Measurements from ENCODE around the gene SGK1. TPM values are rescaled to one million over a fixed set of nuclear protein-coding genes. Genes with fewer than 3 reads are reported as not detected.

SGK1 gene
- total RNA-seq, 2 donors from 2014 or later: 67.3 to 97.5 TPM

- ATAC-seq (ENCODE audit: insufficient number of reproducible peaks, low FRiP score, low read depth) (no peak), DNase-seq (ENCODE audit: low spot score) (no peak)
- TF ChIP-seq CTCF (IDR thresholded peaks at IDR 0.05): no peak
- Histone ChIP-seq H3K4me3 (no peak overlapping the region), H3K9me3 (no peaks in the 10 kb centered on the region), H3K36me3 (no peaks in the 10 kb centered on the region), H3K27ac (no peak overlapping the region), H3K4me1 (ENCODE audit: control insufficient read depth in 1 of 2, low read depth in 2 of 2) (peaks cover 0 to 4% of the 10 kb centered on the region in 2 donors), H3K27me3 (replicated peaks; ENCODE audit: insufficient read depth) (no peaks in the 10 kb centered on the region)
Measured at GRCh38 chr6:134293659-134294161, 24.2 kb downstream of the SGK1 start.

DNA sequence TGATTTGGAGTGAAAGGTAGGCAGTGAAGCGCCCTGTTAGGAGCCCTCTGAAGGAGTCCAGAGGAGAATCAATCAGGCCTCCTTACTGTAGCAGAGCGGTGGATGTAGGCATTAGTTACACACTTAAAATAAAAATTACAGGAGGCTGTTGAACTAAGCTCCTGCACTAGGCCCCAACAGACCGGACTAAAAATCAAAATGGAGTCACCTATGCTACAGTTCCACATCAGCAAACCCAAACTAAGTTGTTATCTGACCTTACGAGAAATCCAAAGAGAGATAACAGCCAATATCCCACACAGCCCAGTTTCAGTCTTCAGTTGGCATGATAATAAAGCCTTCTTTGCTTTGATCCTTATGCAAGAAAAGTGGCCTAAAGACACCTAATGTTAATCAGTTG, 26.8 kb downstream of the SGK1 start:
- no peak overlapping the region for H3K27ac ChIP-seq
- TF ChIP-seq CTCF (IDR thresholded peaks at IDR 0.05): no peak

DNA sequence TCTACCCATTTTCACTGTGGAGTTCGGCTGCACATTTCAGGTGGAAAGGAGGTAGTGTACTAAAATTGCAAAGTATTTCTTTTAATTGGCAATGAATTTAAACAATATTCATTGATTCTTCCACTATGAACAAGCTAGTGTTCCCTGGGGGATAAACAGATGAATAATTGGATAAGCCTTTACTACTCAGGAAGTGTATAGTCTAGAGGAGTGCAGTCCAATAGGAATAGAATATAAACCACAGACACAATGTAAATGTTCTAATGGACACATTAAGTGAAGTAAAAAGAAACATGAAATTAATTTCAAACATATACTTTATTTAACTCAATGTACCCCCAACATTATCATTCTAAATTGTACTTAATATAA, 28.7 kb downstream of the SGK1 start:
- Histone ChIP-seq H3K27ac (peak overlapping the region in 1 of 2 donors; percentile 40), H3K4me1 (ENCODE audit: control insufficient read depth in 1 of 2, low read depth in 2 of 2) (no peaks in the 10 kb centered on the region), H3K9me3 (no peaks in the 10 kb centered on the region), H3K36me3 (no peaks in the 10 kb centered on the region), H3K4me3 (no peak overlapping the region), H3K27me3 (replicated peaks; ENCODE audit: insufficient read depth) (no peaks in the 10 kb centered on the region)
- no peak for TF ChIP-seq CTCF (IDR thresholded peaks at IDR 0.05)
- DNase-seq (ENCODE audit: low spot score) (no peak), ATAC-seq (ENCODE audit: insufficient number of reproducible peaks, low FRiP score, low read depth) (no peak)

More for the DNA sequence above, 26.8 kb downstream of the SGK1 start:
- H3K27me3 ChIP-seq (replicated peaks; ENCODE audit: insufficient read depth): no peaks in the 10 kb centered on the region
- H3K4me1 ChIP-seq (ENCODE audit: control insufficient read depth in 1 of 2, low read depth in 2 of 2): peaks cover 0 to 2% of the 10 kb centered on the region in 2 donors
- H3K4me3 ChIP-seq: no peak overlapping the region
- no peaks in the 10 kb centered on the region for H3K36me3 ChIP-seq
- ATAC-seq (ENCODE audit: insufficient number of reproducible peaks, low FRiP score, low read depth) (no peak), DNase-seq (ENCODE audit: low spot score) (no peak)
- no peaks in the 10 kb centered on the region for H3K9me3 ChIP-seq

GRCh38 chr6:134288538-134289203, 29.2 kb downstream of the SGK1 start:
- ATAC-seq (ENCODE audit: insufficient number of reproducible peaks, low FRiP score, low read depth) (peak; percentile 34), DNase-seq (ENCODE audit: low spot score) (no peak)
- no peaks in the 10 kb centered on the region for H3K9me3 ChIP-seq
- H3K4me3 ChIP-seq: no peak overlapping the region
- no peaks in the 10 kb centered on the region for H3K36me3 ChIP-seq
- peak overlapping the region in 1 of 2 donors; percentile 40 for H3K27ac ChIP-seq
- no peak for TF ChIP-seq CTCF (IDR thresholded peaks at IDR 0.05)
- no peaks in the 10 kb centered on the region for H3K4me1 ChIP-seq (ENCODE audit: control insufficient read depth in 1 of 2, low read depth in 2 of 2)
- no peaks in the 10 kb centered on the region for H3K27me3 ChIP-seq (replicated peaks; ENCODE audit: insufficient read depth)

GRCh38 chr6:134287859-134288537, 29.9 kb downstream of the SGK1 start:
- Histone ChIP-seq H3K27ac (peak overlapping the region in 1 of 2 donors; percentile 58), H3K36me3 (no peaks in the 10 kb centered on the region), H3K4me1 (ENCODE audit: control insufficient read depth in 1 of 2, low read depth in 2 of 2) (no peaks in the 10 kb centered on the region), H3K27me3 (replicated peaks; ENCODE audit: insufficient read depth) (no peaks in the 10 kb centered on the region), H3K9me3 (no peaks in the 10 kb centered on the region), H3K4me3 (no peak overlapping the region)
- ATAC-seq (ENCODE audit: insufficient number of reproducible peaks, low FRiP score, low read depth): no peak
- TF ChIP-seq CTCF (IDR thresholded peaks at IDR 0.05): no peak
- no peak for DNase-seq (ENCODE audit: low spot score)

Measured in thoracic aorta (tissue), 2 donors.